ENCODE data around the gene MAP3K20.

The MAP3K20 gene

GRCh38 chr2:173221132-173221695 is 145.6 kb downstream of the MAP3K20 start:
- no peak overlapping the region for H3K27ac Mint-ChIP-seq
- no peaks in the 10 kb centered on the region for H3K36me3 Mint-ChIP-seq
- peaks cover 5% of the 10 kb centered on the region for H3K4me1 Mint-ChIP-seq (ENCODE audit: low read depth)
- H3K4me3 Mint-ChIP-seq: no peak overlapping the region
- H3K9me3 Mint-ChIP-seq (ENCODE audit: low read depth): no peaks in the 10 kb centered on the region
- peaks cover 1% of the 10 kb centered on the region for H3K27me3 Mint-ChIP-seq

- Mint-ChIP-seq H3K9me3 (ENCODE audit: low read depth) (no peaks in the 10 kb centered on the region), H3K4me3 (no peak overlapping the region), H3K4me1 (ENCODE audit: low read depth) (peaks cover 5% of the 10 kb centered on the region), H3K36me3 (no peaks in the 10 kb centered on the region), H3K27me3 (peaks cover 1% of the 10 kb centered on the region), H3K27ac (no peak overlapping the region)
These were observed 146.4 kb downstream of the MAP3K20 start for GRCh38 chr2:173221937-173222594.

GRCh38 chr2:173223871-173224270 is 148.2 kb downstream of the MAP3K20 start:
- peaks cover 3% of the 10 kb centered on the region for H3K4me1 Mint-ChIP-seq (ENCODE audit: low read depth)
- H3K36me3 Mint-ChIP-seq: no peaks in the 10 kb centered on the region
- no peak overlapping the region for H3K27ac Mint-ChIP-seq
- no peaks in the 10 kb centered on the region for H3K9me3 Mint-ChIP-seq (ENCODE audit: low read depth)
- H3K27me3 Mint-ChIP-seq: peaks cover 4% of the 10 kb centered on the region
- no peak overlapping the region for H3K4me3 Mint-ChIP-seq

DNA sequence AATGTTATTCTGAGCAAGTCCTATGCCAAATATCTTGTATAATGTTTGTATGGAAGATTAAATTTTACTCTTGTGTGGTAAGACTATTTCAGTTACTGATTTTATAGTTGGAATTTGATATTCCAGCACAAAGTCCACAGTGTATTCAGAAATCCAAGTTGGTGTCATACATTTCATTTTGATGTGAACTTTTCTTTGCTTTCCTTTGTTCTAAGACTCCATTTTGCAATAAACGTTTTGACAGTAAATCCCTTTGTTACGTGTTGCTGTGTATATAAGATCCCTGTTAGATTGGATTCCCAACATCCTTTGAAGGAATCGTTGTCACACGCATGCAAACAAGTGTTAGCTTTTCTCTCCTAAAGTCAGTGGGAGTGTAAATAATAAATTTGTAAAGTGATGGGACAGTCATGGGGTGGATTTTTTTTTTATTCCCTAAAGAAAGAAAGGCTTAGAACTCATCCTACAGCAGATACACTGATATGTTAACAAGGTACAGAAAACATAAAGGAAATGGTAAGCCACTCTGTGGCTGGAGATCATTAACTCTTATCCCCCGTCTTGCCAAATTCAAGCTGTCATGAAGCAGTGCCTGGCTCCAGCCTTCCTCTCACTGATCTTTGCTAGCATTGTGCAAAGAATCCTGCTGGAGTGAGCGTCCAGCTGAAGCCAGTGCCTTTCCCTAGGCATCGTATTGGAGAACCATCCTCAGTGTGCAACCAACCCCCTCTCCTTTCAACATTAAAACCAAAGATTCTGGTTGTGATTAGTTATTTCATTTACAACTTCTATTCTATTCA is 151.5 kb downstream of the MAP3K20 start:
- Mint-ChIP-seq H3K4me3 (no peak overlapping the region), H3K9me3 (ENCODE audit: low read depth) (no peaks in the 10 kb centered on the region), H3K36me3 (no peaks in the 10 kb centered on the region), H3K4me1 (ENCODE audit: low read depth) (peaks cover 7% of the 10 kb centered on the region), H3K27me3 (peaks cover 4% of the 10 kb centered on the region), H3K27ac (no peak overlapping the region)

GRCh38 chr2:173229086-173229485 is 153.4 kb downstream of the MAP3K20 start:
- H3K27me3 Mint-ChIP-seq: peaks cover 4% of the 10 kb centered on the region
- no peak overlapping the region for H3K27ac Mint-ChIP-seq
- H3K4me1 Mint-ChIP-seq (ENCODE audit: low read depth): peaks cover 7% of the 10 kb centered on the region
- no peak overlapping the region for H3K4me3 Mint-ChIP-seq
- no peaks in the 10 kb centered on the region for H3K36me3 Mint-ChIP-seq
- H3K9me3 Mint-ChIP-seq (ENCODE audit: low read depth): no peaks in the 10 kb centered on the region

DNA sequence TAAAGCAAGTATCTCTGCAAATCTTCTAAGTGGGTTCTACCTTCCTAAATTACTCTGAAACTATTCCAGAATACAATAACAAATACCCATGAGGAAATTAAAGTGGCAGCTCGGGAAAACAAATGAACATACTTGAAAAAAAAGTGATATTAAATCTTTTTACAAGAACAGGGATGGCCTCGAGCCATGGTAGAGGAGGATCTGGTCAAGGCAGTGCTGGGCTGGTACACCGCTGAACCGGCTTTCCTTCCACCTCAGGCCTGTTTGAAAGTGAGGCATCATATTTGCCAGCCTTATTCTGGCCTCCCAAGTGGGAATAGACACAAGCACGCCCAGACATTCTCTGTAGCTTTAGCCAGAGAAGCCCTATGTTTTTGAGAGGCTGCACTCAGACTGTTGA is 154.5 kb downstream of the MAP3K20 start:
- no peak overlapping the region for H3K27ac Mint-ChIP-seq
- no peaks in the 10 kb centered on the region for H3K9me3 Mint-ChIP-seq (ENCODE audit: low read depth)
- no peak overlapping the region for H3K4me3 Mint-ChIP-seq
- H3K4me1 Mint-ChIP-seq (ENCODE audit: low read depth): peaks cover 7% of the 10 kb centered on the region
- H3K27me3 Mint-ChIP-seq: peaks cover 2% of the 10 kb centered on the region
- no peaks in the 10 kb centered on the region for H3K36me3 Mint-ChIP-seq

GRCh38 chr2:173231042-173231441 is 155.4 kb downstream of the MAP3K20 start:
- Mint-ChIP-seq H3K4me1 (ENCODE audit: low read depth) (peaks cover 7% of the 10 kb centered on the region), H3K4me3 (no peak overlapping the region), H3K36me3 (no peaks in the 10 kb centered on the region), H3K27ac (no peak overlapping the region), H3K27me3 (peaks cover 2% of the 10 kb centered on the region), H3K9me3 (ENCODE audit: low read depth) (no peaks in the 10 kb centered on the region)

GRCh38 chr2:173231465-173231864 is 155.8 kb downstream of the MAP3K20 start:
- Mint-ChIP-seq H3K36me3 (no peaks in the 10 kb centered on the region), H3K4me1 (ENCODE audit: low read depth) (peaks cover 7% of the 10 kb centered on the region), H3K9me3 (ENCODE audit: low read depth) (no peaks in the 10 kb centered on the region), H3K4me3 (no peak overlapping the region), H3K27me3 (peaks cover 2% of the 10 kb centered on the region), H3K27ac (no peak overlapping the region)

GRCh38 chr2:173232956-173233744 is 157.5 kb downstream of the MAP3K20 start:
- H3K9me3 Mint-ChIP-seq (ENCODE audit: low read depth): no peaks in the 10 kb centered on the region
- H3K4me3 Mint-ChIP-seq: no peak overlapping the region
- H3K27ac Mint-ChIP-seq: no peak overlapping the region
- H3K27me3 Mint-ChIP-seq: no peaks in the 10 kb centered on the region
- no peaks in the 10 kb centered on the region for H3K36me3 Mint-ChIP-seq
- peaks cover 7% of the 10 kb centered on the region for H3K4me1 Mint-ChIP-seq (ENCODE audit: low read depth)

DNA sequence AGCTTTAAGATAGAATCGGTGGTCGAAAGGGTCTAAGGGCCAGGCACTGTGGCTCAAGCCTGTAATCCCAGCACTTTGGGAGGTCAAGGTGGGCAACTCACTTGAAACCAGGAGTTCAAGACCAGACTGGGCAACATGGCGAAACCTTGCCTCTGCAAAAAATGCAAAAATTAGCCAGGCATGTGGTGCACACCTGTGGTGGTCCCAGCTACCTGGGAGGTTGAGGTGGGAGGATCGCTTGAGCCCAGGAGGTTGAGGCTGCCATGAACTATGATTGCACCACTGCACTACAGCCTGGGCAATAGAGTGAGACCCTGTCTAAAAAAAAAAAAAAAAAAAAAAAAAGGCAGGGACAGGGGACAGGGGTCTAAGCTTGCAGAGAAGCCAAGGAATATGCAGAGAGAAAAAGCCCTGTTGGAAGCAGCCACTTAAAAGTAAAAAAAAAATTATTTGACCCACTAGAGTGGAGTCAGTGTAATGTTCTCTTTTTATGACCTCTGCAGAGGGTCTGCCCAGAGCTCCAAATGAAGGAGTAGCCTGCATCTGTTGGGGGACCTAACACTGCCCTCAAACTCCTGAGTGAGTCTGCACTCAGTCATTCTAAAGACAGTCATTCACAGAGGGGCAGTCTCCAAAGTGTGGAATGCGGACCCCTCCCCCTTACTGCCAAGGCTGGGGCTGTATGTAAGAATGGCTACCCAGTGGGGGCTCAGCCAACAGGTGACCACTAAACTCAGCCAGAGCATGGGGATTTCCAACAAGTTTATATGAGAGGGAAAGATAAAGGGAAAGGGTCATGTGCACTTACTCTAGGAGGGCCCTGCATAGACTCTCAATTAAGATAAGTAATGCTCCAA is 160.5 kb downstream of the MAP3K20 start:
- H3K9me3 Mint-ChIP-seq (ENCODE audit: low read depth): no peaks in the 10 kb centered on the region
- H3K27ac Mint-ChIP-seq: no peak overlapping the region
- no peak overlapping the region for H3K4me3 Mint-ChIP-seq
- H3K4me1 Mint-ChIP-seq (ENCODE audit: low read depth): peaks cover 4% of the 10 kb centered on the region
- no peaks in the 10 kb centered on the region for H3K27me3 Mint-ChIP-seq
- H3K36me3 Mint-ChIP-seq: no peaks in the 10 kb centered on the region

GRCh38 chr2:173238385-173238784 is 162.7 kb downstream of the MAP3K20 start:
- no peaks in the 10 kb centered on the region for H3K9me3 Mint-ChIP-seq (ENCODE audit: low read depth)
- H3K27me3 Mint-ChIP-seq: no peaks in the 10 kb centered on the region
- no peak overlapping the region for H3K4me3 Mint-ChIP-seq
- no peaks in the 10 kb centered on the region for H3K36me3 Mint-ChIP-seq
- H3K27ac Mint-ChIP-seq: no peak overlapping the region
- H3K4me1 Mint-ChIP-seq (ENCODE audit: low read depth): no peaks in the 10 kb centered on the region

GRCh38 chr2:173238831-173239230 is 163.2 kb downstream of the MAP3K20 start:
- Mint-ChIP-seq H3K4me1 (ENCODE audit: low read depth) (no peaks in the 10 kb centered on the region), H3K27me3 (no peaks in the 10 kb centered on the region), H3K27ac (no peak overlapping the region), H3K36me3 (no peaks in the 10 kb centered on the region), H3K9me3 (ENCODE audit: low read depth) (no peaks in the 10 kb centered on the region), H3K4me3 (no peak overlapping the region)

DNA sequence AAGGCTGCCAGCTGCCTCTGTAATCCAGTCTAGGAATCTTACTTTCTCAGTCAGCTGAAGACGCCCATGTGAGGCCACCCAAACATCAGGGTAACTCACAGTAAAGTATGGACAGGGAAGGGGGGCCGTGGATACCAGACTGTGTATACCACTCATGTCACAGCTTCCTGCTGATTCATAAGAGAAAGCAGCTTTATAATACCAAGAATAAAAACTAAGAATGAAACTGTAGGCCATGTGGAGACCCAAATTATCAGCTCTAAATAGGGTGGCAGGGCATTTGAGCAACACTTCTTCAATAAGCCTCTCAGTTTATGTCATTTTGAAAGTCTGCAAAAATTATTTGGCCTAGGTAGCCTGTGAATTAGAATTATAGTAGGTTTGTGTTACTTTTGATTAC is 164.0 kb downstream of the MAP3K20 start:
- no peak overlapping the region for H3K27ac Mint-ChIP-seq
- no peaks in the 10 kb centered on the region for H3K9me3 Mint-ChIP-seq (ENCODE audit: low read depth)
- no peak overlapping the region for H3K4me3 Mint-ChIP-seq
- H3K27me3 Mint-ChIP-seq: no peaks in the 10 kb centered on the region
- no peaks in the 10 kb centered on the region for H3K36me3 Mint-ChIP-seq
- no peaks in the 10 kb centered on the region for H3K4me1 Mint-ChIP-seq (ENCODE audit: low read depth)

DNA sequence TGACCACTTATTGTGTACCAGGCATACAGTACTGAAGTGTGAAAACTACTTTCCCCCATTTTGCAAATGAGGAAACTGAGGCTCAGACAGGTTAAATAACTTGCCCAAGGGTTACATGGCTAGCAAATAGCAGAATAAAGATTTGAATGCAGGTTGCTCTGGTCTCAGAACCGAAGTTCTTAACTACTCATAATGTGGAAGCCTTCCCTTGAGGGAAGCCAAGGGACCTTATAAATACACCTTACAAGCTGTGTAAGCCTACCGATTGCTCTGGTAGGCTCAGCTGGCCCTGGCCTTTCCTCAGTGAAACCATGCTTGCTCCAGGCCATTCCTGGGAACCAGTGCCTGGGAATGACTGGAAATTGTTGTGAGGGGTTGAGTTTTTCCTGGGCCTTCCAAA is 164.4 kb downstream of the MAP3K20 start:
- no peaks in the 10 kb centered on the region for H3K27me3 Mint-ChIP-seq
- H3K4me1 Mint-ChIP-seq (ENCODE audit: low read depth): no peaks in the 10 kb centered on the region
- H3K27ac Mint-ChIP-seq: no peak overlapping the region
- H3K4me3 Mint-ChIP-seq: no peak overlapping the region
- no peaks in the 10 kb centered on the region for H3K36me3 Mint-ChIP-seq
- no peaks in the 10 kb centered on the region for H3K9me3 Mint-ChIP-seq (ENCODE audit: low read depth)
